NCI-H526 treated with DMSO at 0.1 percent for 48 hours (cell line): ENCODE measurements around the gene DVL2.
A peak's percentile ranks its signal among the peaks of the same experiment; 100 is the strongest.

Source experiments
- DNase-seq: peaks from one replicate; lab custom pipeline; 2025; lab: John Stamatoyannopoulos, UW

The DVL2 gene

DNA sequence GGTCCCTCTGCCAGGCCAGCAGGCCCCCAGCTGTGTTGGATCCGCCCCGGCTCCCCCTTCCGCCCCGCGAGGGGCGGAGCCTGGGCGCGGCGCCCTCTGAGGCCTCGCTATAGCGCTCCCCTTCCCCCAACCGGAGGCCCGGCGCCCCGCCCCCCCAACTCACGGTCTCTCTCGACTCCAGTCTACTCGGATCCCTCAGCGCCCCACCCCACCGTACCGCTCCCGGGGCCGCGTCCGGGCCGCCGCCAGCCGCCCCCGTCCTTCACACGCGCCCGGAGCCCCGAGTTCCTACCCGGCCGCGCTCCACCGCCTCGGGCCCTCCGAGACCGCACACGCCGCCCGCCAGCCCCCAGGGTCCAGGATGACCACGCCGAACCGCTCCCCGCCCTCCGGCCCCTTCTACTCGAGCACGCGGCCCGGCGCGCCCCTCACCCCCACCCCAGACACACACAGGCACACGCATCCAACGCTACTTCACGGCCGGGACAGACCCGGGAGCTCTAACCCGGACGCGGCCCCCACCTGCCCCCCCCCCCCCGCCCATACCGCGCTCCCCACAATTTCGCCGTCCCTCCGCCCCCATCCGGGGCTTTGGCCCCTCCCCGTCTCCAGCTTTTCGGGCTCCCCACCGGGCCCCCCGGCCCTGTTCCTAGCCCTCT, 3.6 kb upstream of the DVL2 start:
- DNase-seq, result peak; percentile 9

GRCh38 chr17:7237266-7237760, 3.0 kb upstream of the DVL2 start:
- DNase-seq, result no peak

DNA sequence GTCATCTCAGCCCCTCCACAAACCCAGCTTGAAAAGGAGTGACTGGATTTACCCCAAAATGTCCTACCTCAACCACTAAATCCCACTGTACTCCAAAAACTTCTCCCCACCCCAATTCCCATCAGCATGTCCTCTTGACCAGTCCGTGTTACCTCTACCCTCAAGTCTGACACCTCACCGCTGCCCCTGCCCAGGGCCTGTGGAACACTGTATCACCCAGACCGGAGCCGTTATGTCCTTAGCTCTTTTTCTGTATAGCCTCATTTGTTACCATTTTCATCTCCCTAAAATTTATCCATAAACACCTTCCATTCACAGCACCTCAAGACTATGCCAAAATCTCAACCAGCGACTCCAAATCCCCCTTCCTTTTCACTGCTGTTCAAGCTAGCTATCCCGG, 2.5 kb upstream of the DVL2 start:
- no peak for DNase-seq

DNA sequence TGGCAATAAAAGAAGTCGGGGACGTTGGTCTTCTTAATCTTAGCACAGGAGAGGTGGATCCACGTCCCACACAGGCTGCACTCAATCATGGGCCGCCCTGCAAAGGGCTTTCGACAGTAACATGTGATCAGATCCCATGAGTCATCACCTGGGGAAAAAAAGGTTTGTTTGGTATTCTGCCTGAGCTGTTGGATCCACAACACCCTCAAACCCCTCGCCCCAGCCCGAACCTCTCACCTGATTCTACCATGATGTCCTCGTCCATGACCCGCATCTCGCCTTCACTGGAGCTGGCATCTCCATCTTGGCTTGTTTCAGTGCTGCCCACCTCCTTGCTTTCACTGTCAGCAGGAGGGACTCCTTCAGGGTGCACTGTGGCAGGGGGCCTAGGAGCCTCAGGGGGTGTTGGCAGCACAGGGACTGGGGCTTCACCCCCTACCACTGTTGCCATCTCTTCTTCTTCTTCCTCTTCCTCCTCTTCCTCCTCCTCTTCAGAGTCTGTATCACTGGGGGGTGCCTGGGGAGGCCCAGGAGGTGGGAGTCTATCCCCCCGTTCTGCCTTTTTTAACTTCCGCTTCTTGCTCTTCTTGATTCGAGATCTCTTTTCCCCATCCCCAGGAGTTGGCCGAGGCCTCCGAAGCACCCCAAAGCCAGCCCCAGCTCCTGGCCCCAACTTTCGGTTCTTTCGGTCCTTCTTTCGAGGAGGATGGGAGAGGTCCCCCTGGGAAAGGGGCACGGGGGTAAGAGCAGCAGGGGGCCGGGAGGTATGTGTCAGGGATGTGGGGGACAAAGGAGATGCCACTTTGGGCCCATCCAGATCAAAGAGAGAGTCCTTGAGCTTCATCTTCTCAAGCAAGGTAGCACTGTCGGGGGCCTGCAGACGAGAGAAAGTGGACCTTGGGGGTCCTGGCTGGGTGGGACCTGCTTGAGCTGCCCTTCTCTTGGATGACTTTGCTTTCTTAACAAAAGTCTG, 1.7 kb upstream of the DVL2 start:
- no peak for DNase-seq

GRCh38 chr17:7233701-7234082, 625 bp downstream of the DVL2 start:
- peak; percentile 9 for DNase-seq

DNA sequence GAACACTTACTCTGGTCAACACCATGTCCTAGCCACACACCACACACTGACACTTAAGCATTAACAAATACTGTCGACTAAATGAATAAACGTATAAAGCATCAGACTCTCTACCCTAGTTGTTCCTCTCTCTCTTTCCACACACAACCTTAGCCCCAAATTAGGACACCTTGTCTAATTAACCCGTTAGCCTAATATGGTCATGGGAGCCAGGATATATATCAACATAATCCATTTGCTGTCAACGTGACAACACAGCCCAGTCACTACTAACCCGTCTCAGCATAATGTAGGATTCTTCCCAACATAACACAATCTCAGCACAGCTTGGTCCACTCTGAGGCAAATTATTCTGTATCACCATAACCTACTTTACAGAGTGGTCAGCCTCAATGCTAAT, 2.2 kb downstream of the DVL2 start:
- DNase-seq, result no peak

GRCh38 chr17:7229504-7229903, 4.8 kb downstream of the DVL2 start:
- DNase-seq, result no peak

- no peak for DNase-seq
Measured at GRCh38 chr17:7228920-7229319, 5.4 kb downstream of the DVL2 start.

DNA sequence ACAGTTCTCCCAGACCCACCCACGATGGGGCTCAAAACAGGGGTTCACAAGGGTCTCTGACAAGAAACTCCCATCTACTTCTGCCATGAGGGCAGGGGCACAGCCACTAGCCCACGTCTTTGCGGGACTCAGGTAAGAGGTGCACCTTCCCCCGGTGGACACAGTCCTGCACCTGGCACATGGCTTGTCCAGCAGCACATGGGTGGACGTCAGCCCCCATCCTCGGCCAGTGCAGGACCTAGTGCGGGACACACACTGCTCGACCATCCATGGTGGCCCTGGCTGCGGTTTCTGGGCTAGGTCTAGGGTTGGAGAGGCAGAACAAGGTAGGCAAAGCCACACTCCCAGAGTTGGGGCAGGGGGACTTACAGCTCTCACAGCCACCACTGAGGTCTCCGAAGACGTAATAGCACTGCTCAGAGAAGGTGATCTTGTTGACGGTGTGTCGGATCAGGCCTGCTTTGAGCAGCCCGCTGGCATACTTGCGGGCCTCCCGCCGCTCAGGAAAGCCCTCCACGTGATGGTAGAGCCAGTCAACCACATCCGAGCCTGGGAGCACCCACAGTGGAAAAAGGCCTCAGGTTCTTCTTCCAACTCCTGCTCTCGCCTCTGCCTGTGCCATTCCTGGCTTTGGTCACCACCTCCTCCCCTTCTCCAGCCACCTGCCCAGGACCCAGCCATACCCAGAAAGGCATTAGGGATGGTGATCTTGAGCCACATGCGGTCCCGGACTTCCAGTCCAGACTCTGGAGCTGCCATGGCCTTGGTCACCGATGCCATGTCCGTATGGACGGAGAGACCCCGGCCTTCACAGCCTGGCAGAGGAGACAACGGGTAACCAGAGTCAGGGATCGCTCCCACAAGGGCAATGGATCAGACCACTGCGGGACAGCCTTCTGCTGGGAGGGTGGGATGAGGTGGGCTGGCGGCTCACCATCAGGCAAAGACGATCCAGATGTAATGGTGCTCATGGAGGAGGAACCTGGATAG, 7.3 kb downstream of the DVL2 start:
- DNase-seq, result no peak

GRCh38 chr17:7225711-7226331, 8.5 kb downstream of the DVL2 start:
- DNase-seq, result no peak

GRCh38 chr17:7224661-7225111, 9.6 kb downstream of the DVL2 start:
- no peak for DNase-seq

DNA sequence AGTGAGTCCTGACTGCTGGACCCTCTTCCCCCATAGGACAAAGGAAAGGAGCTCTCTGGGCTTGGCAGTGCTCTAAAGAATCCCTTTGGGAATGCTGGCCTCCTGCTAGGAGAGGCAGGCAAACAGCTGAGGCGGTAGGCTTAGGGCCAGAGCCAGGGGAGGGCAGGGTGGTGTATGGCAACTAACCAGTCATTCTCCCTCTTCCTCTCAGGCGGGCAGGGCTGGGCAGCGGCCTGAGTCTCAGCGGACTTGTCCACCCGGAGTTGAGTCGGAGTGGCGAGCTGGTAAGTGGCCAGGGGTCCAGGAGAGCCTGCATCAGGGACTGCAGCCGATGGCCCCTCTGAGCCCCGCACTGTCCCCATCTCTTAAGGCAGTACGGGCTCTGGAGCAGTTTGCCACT, 10.2 kb downstream of the DVL2 start:
- DNase-seq, result no peak

DNA sequence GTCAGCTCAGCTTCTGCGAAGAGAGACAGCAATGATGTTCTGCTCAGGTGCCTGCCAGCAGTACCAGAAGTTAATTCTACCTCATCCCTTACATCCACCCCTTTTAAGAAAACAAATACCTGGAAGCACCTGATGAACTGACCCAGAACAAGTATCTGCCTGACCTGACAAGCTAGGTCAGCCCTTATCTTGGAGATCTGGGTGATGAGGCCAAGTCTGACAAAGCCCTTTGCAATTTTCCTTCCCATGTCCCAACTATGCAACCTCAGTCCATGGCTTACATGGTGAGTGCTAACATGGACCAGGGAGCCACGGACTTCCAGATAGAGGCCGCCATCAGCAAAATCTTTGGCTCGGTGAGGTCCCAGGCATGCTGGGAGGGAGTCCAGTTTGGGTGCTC, 10.9 kb downstream of the DVL2 start:
- DNase-seq, result no peak

GRCh38 chr17:7222972-7223292, 11.4 kb downstream of the DVL2 start:
- DNase-seq, result no peak

DNA sequence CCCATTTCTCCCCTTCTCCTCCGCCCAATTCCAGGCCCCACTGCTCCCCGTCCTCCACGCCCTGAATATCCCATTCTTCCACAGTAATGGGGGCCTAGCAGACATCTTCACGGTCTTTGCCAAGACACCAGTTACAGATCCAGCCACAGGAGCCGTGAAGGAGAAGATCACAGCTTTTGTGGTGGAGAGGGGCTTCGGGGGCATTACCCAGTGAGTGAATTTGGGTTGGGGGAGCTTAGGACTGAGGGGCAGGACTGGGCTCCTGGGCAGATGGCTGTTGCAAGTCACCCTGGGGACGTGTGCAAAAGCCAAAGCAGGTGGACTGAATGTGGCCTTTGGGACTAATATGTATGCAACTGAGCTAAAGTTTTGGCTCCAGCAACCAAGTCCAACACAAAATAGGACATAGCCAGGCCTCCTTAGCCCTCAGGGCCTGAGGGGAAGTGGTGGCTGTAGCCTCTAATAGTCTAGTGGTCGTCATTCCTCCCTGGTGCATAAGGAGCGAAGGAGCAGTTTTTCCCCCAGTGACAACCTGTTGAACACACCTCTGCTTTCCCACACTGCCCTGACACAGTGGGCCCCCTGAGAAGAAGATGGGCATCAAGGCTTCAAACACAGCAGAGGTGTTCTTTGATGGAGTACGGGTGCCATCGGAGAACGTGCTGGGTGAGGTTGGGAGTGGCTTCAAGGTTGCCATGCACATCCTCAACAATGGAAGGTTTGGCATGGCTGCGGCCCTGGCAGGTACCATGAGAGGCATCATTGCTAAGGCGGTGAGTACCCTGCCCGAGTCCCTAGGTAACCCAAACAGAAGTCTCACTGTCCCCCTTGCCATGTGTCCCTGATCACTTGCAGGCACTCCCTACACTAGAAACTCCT, 12.0 kb downstream of the DVL2 start:
- no peak for DNase-seq

DNA sequence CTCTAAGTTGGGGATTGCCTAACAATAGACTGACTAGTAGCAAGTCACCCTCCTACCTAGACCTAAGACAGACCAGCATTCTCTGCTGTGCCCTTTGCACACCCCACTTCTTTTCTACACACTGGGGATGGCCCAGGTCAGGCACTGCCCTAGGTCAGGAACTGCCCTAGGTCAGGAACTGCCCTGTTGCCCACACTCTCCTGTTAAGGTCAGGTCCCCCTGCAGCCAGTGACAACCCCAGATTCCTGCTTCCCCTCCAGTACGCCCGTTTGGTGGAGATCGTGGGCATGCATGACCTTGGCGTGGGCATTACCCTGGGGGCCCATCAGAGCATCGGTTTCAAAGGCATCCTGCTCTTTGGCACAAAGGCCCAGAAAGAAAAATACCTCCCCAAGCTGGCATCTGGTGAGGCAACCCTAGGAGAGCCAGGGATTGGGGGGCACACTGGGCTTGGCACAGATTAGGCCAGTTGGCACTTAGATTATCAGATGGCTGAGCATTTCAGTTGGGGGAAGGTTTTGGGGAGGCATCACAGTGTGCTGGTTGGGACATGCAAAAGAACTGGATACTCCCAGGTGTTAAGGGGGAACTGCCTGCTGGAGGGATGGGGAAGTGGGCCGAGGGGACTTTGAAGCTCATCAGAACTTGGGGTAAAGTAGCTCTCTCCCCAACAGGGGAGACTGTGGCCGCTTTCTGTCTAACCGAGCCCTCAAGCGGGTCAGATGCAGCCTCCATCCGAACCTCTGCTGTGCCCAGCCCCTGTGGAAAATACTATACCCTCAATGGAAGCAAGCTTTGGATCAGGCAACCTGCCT, 12.8 kb downstream of the DVL2 start:
- DNase-seq, result no peak

- DNase-seq, result no peak
Measured at GRCh38 chr17:7220593-7221277, 13.6 kb downstream of the DVL2 start.

GRCh38 chr17:7219812-7220592, 14.3 kb downstream of the DVL2 start, which contains the start of the genes ACADVL and DLG4:
Gene ACADVL, plus strand, starts transcription at chr17:7219938. Its CDS starts 47 bp downstream, at chr17:7219985.
Gene DLG4, minus strand, starts transcription at chr17:7219836.
- peak; percentile 10 for DNase-seq
